Ectodermal cell (in vitro differentiated cells): Measurements from ENCODE around the gene KCNT2.

Experiments used
- H3K27ac ChIP-seq: 2 replicates; pipeline ENCODE4 v1.7.0; 2013; ENCODE audit warnings: mild to moderate bottlenecking, low read depth, low read length; ENCODE audit not compliant: insufficient read depth, poor library complexity, severe bottlenecking
- H3K27me3 ChIP-seq: 2 replicates; pipeline ENCODE4 v1.7.0; 2013; ENCODE audit warnings: mild to moderate bottlenecking, low read length; ENCODE audit not compliant: insufficient read depth, control insufficient read depth, poor library complexity, severe bottlenecking
- H3K36me3 ChIP-seq: one replicate; pipeline ENCODE4 v1.7.0; 2013; ENCODE audit warnings: low read length; ENCODE audit not compliant: control insufficient read depth, insufficient read depth
- H3K4me1 ChIP-seq: one replicate; pipeline ENCODE4 v1.7.0; 2013; ENCODE audit warnings: low read length; ENCODE audit not compliant: control insufficient read depth, insufficient read depth
- H3K4me3 ChIP-seq: 2 replicates; pipeline ENCODE4 v1.7.0; 2013; ENCODE audit warnings: low read depth, low read length, control low read depth; ENCODE audit not compliant: insufficient read depth
- H3K9me3 ChIP-seq: 2 replicates; pipeline ENCODE4 v1.7.0; 2013; ENCODE audit warnings: mild to moderate bottlenecking, low read length, moderate library complexity; ENCODE audit not compliant: control insufficient read depth
- WGBS, 2 experiments: methylation state at CpG; one replicate each; pipeline ENCODE4 v1.1.7; 2013; ENCODE audit warnings: missing lambda C conversion rate in 2 of 2; 5-methylcytosine and 5-hydroxymethylcytosine counted together

KCNT2 gene

GRCh38 chr1:196255762-196256161 lies 352.5 kb downstream of the KCNT2 start:
- H3K36me3 ChIP-seq, result no peaks in the 10 kb centered on the region
- no peak overlapping the region for H3K4me3 ChIP-seq
- H3K27ac ChIP-seq, result no peak overlapping the region
- H3K9me3 ChIP-seq, result no peaks in the 10 kb centered on the region
- no peaks in the 10 kb centered on the region for H3K4me1 ChIP-seq
- no peaks in the 10 kb centered on the region for H3K27me3 ChIP-seq

DNA sequence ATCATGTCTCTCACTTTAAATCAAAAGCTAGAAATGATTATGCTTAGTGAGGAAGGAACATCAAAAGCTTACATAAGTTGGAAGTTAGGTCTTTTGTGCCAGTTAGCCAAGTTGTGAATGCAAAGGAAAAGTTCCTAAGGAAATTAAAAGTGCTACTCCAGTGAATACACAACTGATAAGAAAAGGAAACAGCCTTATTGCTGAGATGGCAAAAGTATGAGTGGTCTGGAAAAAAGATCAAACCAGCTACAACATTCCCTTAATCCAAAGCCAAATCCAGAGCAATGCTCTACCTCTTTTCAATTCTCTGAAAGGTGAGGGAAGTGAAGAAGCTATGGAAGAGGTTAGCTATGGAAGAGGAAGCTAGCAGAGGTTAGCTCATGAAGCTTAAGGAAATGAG lies 378.7 kb downstream of the KCNT2 start:
- Histone ChIP-seq H3K36me3 (no peaks in the 10 kb centered on the region), H3K9me3 (no peaks in the 10 kb centered on the region), H3K4me1 (no peaks in the 10 kb centered on the region), H3K27me3 (no peaks in the 10 kb centered on the region), H3K27ac (no peak overlapping the region), H3K4me3 (no peak overlapping the region)

DNA sequence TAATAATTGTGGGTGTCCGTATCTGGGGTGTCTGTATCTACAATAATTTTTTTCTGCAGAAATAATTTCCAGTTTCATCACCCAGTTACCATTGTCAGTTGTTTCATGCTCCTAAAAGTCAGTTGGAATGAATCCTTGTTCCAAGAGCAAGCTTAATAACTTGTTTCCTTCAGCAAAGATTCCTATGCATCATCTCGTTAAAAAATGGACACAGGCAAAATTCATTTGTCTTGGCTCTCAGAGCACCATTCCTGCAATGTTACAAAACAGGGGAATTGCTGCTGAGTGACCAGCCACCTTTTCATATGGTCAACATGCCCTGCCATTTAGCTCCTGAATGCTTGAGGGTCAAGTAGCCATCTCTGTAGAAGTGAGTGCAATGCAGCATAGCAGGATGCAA lies 393.4 kb downstream of the KCNT2 start:
- 99 to 100% methylated on average over 2 of the region's 2 CpGs for WGBS, 2 experiments
- no peaks in the 10 kb centered on the region for H3K9me3 ChIP-seq
- no peaks in the 10 kb centered on the region for H3K4me1 ChIP-seq
- H3K27ac ChIP-seq, result no peak overlapping the region
- H3K27me3 ChIP-seq, result no peaks in the 10 kb centered on the region
- H3K4me3 ChIP-seq, result no peak overlapping the region
- H3K36me3 ChIP-seq, result no peaks in the 10 kb centered on the region

DNA sequence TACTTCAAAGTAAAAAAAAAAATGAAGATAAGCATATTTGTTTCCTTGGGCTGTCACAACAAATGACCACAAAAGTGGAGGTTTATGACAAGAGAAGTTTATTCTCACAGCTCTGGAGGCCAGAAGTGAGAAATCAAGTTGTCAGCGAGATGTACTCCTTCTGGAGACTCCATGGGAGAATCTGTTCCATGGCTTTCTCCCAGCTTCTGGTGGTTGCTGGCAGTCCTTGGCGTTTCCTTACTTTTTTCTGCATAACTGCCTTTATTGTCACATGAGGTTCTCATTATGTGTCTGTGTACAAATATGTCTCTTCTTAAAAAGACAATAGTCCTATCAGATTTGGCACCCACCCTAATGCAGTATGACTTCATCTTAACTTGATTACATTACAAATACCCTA lies 398.3 kb downstream of the KCNT2 start:
- no peak overlapping the region for H3K4me3 ChIP-seq
- H3K36me3 ChIP-seq, result no peaks in the 10 kb centered on the region
- H3K4me1 ChIP-seq, result no peaks in the 10 kb centered on the region
- whole genome bisulfite sequencing, 2 experiments, result 98 to 99% methylated on average over 2 of the region's 2 CpGs
- no peaks in the 10 kb centered on the region for H3K27me3 ChIP-seq
- no peaks in the 10 kb centered on the region for H3K9me3 ChIP-seq
- H3K27ac ChIP-seq, result no peak overlapping the region

GRCh38 chr1:196209265-196209664 lies 399.0 kb downstream of the KCNT2 start:
- H3K9me3 ChIP-seq, result no peaks in the 10 kb centered on the region
- no peak overlapping the region for H3K27ac ChIP-seq
- no peaks in the 10 kb centered on the region for H3K36me3 ChIP-seq
- 78 to 92% methylated on average over 3 of the region's 3 CpGs for WGBS, 2 experiments
- H3K4me3 ChIP-seq, result no peak overlapping the region
- H3K4me1 ChIP-seq, result no peaks in the 10 kb centered on the region
- H3K27me3 ChIP-seq, result no peaks in the 10 kb centered on the region

GRCh38 chr1:196207612-196208217 lies 400.5 kb downstream of the KCNT2 start:
- Histone ChIP-seq H3K27me3 (no peaks in the 10 kb centered on the region), H3K4me1 (no peaks in the 10 kb centered on the region), H3K36me3 (no peaks in the 10 kb centered on the region), H3K9me3 (no peaks in the 10 kb centered on the region), H3K4me3 (no peak overlapping the region), H3K27ac (no peak overlapping the region)
- 81 to 89% methylated on average over 1 of the region's 3 CpGs for WGBS, 2 experiments

DNA sequence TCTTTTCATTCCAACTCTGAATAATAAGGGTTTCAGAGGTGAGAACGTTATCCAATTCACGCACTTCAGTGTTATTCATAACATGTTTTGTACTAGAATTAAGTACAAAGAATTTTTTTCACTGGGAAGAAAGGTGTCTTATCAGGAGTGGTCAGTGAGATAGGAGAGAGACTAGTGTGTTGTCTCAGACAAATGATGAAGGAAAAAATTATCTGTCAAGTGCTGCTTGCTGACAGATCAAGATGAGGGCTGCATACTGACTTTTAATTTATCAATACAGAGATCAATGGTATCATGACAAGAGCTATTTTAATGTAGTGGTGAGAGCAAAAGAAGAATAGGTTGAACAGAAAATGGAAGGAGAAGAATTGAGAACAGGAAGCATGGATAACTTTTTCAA lies 402.4 kb downstream of the KCNT2 start:
- Histone ChIP-seq H3K36me3 (no peaks in the 10 kb centered on the region), H3K9me3 (no peaks in the 10 kb centered on the region), H3K4me3 (no peak overlapping the region), H3K27ac (no peak overlapping the region), H3K4me1 (no peaks in the 10 kb centered on the region), H3K27me3 (no peaks in the 10 kb centered on the region)
- no CpG with 5 or more reads among the region's 2 CpGs for WGBS, 2 experiments

GRCh38 chr1:196196486-196196885 lies 411.8 kb downstream of the KCNT2 start:
- Histone ChIP-seq H3K9me3 (no peaks in the 10 kb centered on the region), H3K27me3 (no peaks in the 10 kb centered on the region), H3K4me1 (no peaks in the 10 kb centered on the region), H3K27ac (no peak overlapping the region), H3K4me3 (no peak overlapping the region), H3K36me3 (no peaks in the 10 kb centered on the region)
- WGBS, 2 experiments, result 75 to 90% methylated on average over 1 of the region's 1 CpG

DNA sequence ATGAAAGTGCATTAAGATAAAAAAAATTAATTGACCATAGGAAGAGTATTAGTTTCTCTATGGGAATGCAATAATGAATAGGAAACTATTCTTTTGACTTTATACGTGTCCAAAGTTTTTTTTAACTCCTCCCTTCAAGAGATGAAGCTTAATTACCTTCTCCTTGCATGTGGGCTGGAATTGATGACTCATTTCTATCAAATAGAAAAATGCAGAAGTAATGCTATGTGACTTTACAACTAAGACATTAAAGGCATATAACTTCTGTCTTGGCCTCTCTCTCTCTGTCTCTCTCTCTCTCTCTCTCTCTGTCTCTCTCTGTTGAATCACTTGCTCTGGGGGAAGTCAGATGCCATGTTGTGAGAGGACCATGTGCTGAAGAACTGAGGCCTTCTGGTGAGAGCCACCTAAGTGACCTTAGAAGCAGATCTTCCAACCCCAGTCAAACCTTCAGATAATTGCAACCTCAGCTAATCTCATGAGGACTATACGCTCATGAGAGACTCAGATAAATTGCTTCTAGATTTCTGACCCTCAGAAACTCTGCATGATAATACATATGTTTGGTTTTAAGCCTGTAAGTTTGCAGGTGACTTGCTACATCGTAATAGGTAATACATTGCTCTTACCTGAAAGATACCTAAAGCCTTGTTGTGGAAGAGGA lies 414.2 kb downstream of the KCNT2 start:
- Histone ChIP-seq H3K27ac (no peak overlapping the region), H3K4me1 (no peaks in the 10 kb centered on the region), H3K36me3 (no peaks in the 10 kb centered on the region), H3K9me3 (no peaks in the 10 kb centered on the region), H3K4me3 (no peak overlapping the region), H3K27me3 (no peaks in the 10 kb centered on the region)
- WGBS, 2 experiments, result 42 to 80% methylated on average over 1 to 2 of the region's 3 CpGs

DNA sequence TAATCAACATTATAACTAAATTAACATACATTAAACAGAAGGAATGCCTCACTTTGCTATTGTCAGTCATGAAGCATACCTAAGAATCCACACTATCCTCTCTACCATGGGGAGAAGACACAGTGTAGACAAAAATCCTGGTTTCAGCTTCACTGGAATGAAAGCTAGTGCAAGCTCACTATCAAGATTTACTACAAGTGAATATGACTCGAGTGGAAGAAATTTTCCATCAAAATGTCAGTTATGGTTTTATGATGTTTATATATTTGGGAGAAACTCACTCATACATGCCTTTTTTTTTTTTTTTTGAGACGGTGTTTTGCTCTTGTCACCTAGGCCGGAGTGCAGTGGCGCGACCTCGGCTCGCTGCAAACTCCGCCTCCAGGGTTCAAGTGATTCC lies 424.3 kb downstream of the KCNT2 start:
- Histone ChIP-seq H3K4me3 (no peak overlapping the region), H3K4me1 (no peaks in the 10 kb centered on the region), H3K36me3 (no peaks in the 10 kb centered on the region), H3K27ac (no peak overlapping the region), H3K9me3 (no peaks in the 10 kb centered on the region), H3K27me3 (no peaks in the 10 kb centered on the region)
- 92 to 93% methylated on average over 7 to 8 of the region's 8 CpGs for WGBS, 2 experiments

GRCh38 chr1:196181594-196181878 lies 426.7 kb downstream of the KCNT2 start:
- Histone ChIP-seq H3K27me3 (no peaks in the 10 kb centered on the region), H3K4me3 (no peak overlapping the region), H3K4me1 (no peaks in the 10 kb centered on the region), H3K27ac (no peak overlapping the region), H3K36me3 (no peaks in the 10 kb centered on the region), H3K9me3 (no peaks in the 10 kb centered on the region)
